ENCODE measurements around the gene CHST11.
"Not testable (repeated sequence)": the region's sequence is repeated elsewhere in the genome, so short reads cannot be mapped to it uniquely, and the experiment has no call there.

CHST11 gene

GRCh38 chr12:104568487-104568868 is 111.7 kb downstream of the CHST11 start:
- DNase-seq = no peak

- no peak for DNase-seq
Observed at GRCh38 chr12:104568935-104569334, 112.2 kb downstream of the CHST11 start.

- peak; percentile 36 for DNase-seq
Observed at GRCh38 chr12:104569346-104570173, 112.8 kb downstream of the CHST11 start.

- DNase-seq = no peak
Observed at GRCh38 chr12:104570174-104570907, 113.6 kb downstream of the CHST11 start.

- no peak for DNase-seq
Observed at GRCh38 chr12:104571328-104571727, 114.6 kb downstream of the CHST11 start.

GRCh38 chr12:104574353-104574752 is 117.6 kb downstream of the CHST11 start:
- not testable (repeated sequence) for DNase-seq

- DNase-seq = peak; percentile 45
Observed at GRCh38 chr12:104574758-104575157, 118.0 kb downstream of the CHST11 start.

- DNase-seq = no peak
Observed at GRCh38 chr12:104575442-104576186, 118.9 kb downstream of the CHST11 start.

- DNase-seq = no peak
Observed at GRCh38 chr12:104576187-104576778, 119.5 kb downstream of the CHST11 start.

- no peak for DNase-seq
Observed at GRCh38 chr12:104576980-104577580, 120.3 kb downstream of the CHST11 start.

- DNase-seq = no peak
Observed at GRCh38 chr12:104577581-104577981, 120.8 kb downstream of the CHST11 start.

- DNase-seq = peak; percentile 57
Observed at GRCh38 chr12:104578453-104578852, 121.7 kb downstream of the CHST11 start.

GRCh38 chr12:104579718-104580495 is 123.2 kb downstream of the CHST11 start:
- no peak for DNase-seq

GRCh38 chr12:104581005-104581570 is 124.3 kb downstream of the CHST11 start:
- DNase-seq = no peak

GRCh38 chr12:104582739-104583138 is 126.0 kb downstream of the CHST11 start:
- DNase-seq = no peak

GRCh38 chr12:104583301-104583700 is 126.6 kb downstream of the CHST11 start:
- DNase-seq = no peak

- DNase-seq = no peak
Observed at GRCh38 chr12:104585448-104586055, 128.8 kb downstream of the CHST11 start.

- no peak for DNase-seq
Observed at GRCh38 chr12:104586351-104586919, 129.7 kb downstream of the CHST11 start.

- DNase-seq = no peak
Observed at GRCh38 chr12:104588047-104588920, 131.5 kb downstream of the CHST11 start.

Data from stimulated activated CD4-positive, alpha-beta T cell treated with anti-CD3 and anti-CD28 coated beads, Interleukin-1b, Interleukin-23, amount 100 ng/mL, for 48 hours (primary cell).